Astrocyte of the hippocampus (primary cell): ENCODE measurements around the gene REC114.
"Not testable (repeated sequence)": the region's sequence is repeated elsewhere in the genome, so short reads cannot be mapped to it uniquely, and the experiment has no call there.

Experiments
- DNase-seq: peaks from one replicate; pipeline ENCODE4 v3.0.0; 2011; ENCODE audit warnings: low read depth, low spot score

Gene REC114

DNA sequence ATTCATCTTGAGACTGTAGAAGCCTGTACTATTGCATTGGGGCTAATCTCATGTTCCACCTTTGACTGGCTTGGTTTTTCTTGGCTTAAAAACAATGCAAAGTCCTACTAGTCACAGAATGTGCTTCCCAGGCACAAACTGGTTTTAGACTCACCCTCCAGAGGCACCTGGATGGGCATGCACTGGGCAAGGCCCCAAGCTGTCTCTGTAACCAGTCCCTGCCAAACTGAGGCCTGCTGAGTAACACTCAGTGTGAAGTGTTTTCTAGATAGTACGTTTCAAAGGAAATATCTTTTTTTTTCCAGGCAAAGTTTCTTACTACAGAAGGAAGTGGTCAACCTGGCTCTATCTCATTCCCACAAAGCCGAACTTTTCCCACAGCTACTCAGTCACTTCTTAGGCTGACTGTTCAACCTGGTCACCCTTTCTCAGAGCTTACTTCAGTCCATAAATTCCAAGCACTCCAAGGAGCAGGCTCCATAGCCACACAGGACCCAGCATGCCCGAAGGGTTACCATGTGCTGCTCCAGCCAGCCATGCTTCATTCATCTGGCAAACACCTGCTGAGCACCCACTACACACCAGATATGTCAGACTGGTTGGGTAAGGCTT lies 132.8 kb downstream of the REC114 start:
- DNase-seq, result peak; percentile 76

DNA sequence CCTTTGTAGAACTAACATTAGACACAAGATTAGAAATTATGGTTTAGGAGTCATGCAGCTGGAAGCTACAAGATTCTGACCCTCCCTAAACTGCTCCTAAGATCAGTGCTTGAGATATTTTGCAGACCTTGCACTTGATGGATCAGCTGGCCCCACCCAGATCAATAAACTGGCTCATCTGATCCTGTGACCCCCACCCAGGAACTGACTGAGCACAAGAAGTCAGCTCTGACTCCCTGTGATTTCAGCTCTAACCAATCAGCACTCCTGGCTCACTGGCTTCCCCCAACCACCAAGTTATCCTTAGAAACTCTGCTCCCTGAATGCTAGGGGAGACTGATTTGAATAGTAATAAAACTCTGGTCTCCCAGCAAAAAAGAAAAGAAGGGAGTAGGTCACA lies 134.6 kb downstream of the REC114 start:
- DNase-seq, result not testable (repeated sequence)

DNA sequence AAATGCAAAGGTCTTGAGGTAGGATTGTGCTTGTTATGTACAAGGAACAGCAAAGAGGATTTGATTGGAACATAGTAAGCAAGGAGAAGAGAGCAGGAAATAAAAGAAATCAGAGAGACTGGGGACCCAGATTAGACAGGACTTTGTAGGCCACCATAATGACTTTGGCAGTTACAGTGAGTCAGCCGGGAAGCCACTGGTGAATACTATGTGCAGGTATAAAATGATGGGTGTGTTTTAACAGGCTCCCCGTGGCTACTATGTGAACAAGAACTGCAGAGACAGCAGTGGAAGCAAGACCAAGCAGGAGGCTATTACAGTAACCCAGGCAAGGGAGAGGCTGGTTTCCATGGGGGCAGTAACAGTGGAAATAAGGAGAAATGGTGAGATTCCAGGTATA lies 135.1 kb downstream of the REC114 start:
- DNase-seq, result no peak

DNA sequence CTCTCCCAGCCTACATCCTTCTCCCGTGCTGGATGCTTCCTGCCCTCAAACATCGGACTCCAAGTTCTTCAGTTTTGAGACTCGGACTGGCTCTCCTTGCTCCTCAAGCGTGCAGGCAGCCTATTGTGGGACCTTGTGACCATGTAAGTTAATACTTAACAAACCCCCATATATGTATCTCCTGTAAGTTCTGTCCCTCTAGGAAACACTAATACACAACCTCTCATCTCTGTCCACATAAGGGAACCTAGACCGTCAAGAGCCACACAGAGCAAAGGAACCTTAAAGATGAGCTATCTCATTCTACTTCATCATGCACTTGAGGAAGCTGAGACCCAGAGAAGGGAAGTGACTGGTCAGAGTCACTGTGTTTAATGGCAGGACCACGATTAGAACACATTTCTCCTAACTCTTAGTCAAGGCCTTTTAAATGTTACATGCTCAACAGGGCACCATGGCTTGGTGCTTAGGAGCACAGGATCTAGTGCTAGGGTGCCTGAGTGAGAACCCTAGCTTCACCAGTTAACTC lies 140.0 kb downstream of the REC114 start:
- DNase-seq, result no peak

DNA sequence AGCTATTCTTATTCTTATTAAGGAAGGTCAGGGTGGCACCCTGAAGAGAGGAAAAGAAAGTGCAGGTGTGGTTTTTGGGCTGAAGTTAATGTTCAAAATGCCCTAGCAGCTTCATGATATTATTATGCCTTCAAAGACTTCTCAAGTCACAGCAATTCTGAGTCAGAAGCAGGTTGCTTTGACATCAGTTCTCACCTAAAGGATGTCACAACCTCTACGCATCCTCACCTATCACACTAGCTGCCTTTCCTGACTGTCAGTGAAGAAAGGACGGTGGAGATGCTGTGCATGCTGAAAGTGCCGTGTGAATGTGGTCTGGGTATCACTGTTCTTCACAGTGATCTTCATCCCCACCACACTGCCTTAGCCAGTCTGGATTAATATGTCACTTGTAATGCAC lies 140.6 kb downstream of the REC114 start:
- DNase-seq, result no peak

DNA sequence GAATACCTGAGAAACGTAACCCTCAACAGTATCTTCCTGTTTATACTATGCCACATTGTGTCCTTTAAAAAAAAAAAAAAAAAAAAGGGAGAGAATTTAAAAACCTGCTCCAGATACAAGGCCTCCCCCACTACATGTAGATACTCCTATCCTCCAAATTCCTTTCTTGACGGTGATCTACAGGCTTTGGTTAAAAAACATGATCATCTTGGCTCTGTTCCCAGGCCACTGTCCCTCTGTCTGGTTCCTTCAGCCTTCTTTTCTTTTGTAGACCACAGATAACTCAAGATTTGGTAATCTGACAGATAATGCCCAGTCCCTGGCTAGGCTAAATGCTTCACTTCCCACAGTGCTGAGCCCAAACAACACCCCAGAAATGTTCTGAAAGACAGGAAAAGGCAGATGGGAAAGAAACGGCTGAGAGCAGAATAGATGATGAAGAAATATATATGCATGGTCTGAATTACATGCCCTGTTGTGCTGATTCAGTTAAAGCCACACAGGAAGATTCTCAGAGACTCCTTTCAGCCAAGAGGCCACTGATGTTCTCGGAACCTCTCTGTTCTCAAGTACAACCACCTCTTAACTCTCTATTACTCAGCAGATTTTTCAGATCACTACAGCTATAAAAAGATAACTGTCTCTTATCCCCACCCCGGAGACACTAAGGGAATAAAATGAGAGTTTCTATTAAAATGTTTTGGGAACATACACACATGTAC lies 141.9 kb downstream of the REC114 start:
- no peak for DNase-seq

DNA sequence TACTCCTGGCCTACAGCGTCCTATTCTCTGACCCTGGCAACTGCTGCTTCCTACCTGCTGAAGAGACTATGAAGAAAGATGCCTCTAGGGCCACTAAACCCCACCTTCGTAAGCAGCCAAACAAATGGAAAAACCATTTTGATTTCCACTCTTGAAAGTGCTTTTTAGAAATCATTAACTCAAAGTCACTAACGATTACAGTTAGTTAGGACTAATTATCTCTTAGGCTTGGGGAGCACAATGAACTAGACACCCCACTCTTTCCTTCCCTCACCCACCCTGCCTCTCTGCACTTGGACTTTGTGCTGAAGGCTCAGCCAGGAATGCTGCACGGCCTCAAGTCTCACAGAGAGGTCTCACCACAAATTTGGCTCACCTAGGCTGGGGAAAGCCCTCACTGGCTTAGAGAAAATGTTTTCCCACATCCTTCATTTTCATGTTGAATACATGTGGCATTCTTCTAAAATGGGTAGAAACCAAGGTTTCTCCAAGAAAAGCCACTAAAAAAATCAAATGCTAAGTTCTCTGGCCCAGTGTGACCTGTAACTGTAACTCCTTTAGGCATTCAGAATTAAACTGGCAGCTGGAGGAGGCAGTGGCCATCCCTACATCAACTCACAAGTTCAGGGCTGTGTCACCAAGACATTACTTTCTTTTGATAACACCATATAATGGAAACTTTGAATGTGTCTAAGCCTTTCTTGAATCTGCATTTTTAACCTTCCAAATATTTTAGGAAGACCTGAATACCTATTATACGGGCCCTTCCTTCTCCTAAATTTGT lies 143.1 kb downstream of the REC114 start:
- peak; percentile 79 for DNase-seq

DNA sequence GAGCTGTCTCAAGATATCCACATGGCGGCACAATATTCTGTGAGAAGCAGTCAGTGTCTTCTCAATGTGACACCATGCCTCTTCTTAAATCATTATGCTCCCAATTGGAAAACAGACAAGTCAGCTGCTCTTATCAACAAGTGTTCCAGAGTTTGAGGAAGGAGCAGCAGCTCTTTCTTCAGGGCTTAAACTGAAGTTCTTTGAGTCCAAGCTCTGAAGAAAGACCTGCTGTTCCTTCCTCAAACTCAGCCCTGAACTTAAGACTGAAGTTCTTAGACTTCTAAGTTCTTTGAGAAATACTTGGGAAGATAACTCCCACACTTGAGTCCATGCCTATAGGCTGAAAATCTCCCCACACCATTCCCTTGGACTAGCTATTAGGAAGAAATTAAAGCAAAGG lies 146.8 kb downstream of the REC114 start:
- no peak for DNase-seq

DNA sequence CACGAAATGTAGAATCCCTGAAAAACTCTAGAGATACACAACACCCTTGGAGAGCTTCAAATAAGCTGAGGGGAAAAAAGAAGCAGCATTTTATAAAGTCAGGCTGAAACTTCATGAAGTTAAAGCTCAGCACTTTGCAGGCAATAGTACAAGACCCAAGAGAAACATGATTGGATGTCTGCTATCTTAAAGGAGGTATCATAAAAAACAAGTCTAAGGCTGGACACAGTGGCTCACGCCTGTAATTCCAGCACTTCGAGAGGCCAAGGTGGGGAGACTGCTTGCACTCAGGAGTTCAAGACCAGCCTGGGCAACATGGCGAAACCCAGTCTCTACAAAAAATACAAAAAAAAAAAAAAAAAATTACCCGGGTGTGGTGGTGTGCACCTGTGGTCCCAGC lies 147.3 kb downstream of the REC114 start:
- no peak for DNase-seq

DNA sequence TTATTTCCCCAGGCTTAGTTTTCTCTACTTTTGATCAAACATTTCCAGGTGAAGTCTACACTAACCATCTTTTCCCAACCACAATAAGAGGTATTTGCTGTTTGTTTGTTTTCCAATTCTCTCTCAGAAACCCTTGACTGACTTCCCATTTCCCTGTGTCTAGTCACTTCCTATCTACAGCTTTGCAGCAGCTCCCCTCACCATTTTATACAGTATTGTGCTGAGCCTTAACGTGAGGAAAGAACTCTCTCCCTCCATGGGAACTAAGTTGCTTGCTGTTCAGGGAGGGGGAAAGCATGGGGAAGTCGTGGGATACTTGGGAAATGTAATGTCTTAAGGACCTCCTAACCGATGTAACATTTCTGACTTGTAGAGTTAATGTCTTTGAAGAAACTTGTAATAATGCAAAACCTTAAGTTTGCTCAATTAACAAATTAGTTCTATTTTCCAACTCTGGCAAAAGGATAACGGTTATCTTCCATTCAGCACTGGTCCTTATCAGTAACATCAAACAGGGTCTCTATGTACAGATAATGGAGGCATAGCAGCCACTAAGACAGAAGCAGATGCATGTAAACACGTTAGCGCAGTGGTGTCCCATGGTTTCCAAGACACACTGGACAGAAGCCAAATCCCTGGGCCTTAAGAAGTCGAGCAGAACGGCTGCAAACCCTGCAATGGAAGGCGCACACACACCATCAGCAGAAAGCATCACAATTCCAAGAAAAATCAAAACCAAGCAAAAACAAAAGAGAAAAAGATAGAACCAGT lies 150.5 kb downstream of the REC114 start:
- peak; percentile 44 for DNase-seq

DNA sequence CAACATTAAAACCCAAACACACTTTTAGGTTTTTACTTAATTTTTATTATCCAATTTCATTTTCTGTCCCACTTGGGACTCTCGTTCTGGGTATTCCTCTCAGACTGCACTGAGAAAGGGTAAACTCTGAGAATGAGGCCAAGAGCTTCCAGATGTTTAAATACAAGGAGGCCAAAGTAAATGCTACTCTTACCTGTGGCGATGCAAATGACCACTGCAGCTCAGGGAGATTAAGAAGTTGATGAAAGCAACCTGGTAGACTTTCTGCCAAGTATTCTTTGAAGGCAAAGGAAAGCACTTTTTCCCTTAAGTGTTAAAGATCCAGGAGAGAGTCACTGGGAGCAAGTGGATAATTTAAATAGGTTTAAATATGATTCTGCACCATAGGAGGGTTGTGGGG lies 151.1 kb downstream of the REC114 start:
- no peak for DNase-seq

DNA sequence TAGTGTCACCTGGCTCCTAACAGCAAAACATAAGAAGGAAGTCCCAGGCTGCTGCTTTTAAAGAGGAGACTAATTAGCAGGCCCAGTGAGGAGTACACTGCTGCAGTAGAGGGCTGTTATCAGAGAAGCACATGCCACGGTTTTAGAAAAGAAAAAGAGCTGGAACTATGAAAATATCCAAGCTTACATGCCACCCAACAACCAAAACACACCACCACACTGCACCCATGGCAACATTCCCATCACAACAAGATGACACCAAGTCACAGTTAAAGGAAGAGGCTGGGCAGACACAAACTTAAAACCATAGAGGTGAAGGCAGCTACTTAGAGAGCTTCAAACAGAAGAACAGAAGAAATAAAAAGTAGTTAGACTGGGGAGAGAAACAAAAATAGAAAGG lies 153.2 kb downstream of the REC114 start:
- peak; percentile 36 for DNase-seq

DNA sequence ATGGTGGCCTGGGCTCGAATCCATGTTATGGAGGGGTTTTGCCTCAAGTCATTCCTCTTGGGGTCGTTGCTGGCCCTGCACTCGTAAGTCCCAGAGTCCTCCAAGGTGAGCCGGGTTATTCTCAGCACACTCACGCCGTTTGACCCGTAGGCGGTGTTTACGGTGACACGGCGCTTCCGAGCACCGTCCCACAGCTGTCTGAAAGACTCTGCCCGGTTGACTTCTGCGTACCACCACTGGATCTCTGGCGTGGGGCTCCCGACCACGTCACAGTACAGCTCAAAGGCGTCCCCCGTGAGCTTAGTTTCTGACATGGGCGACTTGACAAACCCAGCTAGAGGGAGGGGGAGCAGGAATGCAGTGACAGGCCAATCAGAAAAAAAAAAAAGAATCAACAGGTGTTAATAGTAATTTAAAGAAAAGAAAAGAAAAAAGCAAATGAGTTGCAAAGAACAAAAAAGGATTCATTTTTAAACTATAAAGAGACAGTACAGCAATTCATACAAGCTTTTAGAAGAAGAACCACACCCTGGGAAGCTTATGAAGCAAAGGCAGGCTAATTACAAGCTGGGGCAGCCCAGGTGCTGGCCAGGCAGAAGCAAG lies 154.2 kb downstream of the REC114 start:
- DNase-seq, result no peak

DNA sequence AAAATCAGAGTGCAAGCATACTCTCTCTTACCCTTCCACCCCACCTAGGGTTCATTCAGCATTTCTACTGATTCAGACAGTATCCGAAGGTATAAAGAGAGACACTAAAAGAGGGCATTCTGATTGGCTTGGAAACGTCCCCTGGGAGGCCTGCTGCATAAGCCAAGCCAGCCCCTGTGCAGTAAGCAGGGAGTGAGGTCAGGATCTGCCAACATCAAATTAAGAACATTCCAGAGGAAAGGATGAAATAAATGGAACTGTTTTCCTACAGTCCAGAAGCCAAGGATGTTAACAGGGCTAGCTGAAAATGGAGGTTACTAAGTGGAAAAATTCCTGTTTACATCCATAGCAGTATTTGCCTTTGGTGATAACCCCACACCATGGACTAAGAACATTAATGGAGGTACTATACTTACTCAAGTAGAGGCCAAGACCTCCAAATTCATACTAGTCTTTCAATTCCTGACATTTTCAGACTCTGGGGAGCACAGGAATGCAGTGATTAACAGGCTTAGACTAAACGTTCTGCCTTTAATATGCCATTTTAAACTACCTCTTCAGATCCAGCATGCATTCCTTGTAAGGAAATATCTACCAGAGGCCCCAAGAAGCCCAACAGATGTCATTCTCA lies 155.7 kb downstream of the REC114 start:
- peak; percentile 65 for DNase-seq

DNA sequence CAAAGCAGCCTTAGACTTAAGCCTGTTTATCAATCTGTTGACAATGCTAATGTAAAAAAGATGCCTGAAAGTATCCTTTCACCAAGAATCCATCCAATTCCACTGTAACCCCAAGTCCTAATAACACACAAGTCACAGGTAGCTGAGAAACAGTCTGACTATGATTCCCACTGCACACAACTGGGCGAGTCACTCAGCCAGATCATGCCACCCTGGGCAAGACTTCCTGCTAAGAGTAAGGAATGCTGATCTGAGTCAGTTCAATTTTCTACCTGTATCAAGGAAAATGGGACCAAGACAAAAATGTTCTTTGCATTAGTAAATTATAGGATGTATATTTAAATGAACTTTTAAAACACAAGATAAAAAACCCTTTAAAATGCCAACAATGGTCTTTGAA lies 157.0 kb downstream of the REC114 start:
- peak; percentile 46 for DNase-seq

DNA sequence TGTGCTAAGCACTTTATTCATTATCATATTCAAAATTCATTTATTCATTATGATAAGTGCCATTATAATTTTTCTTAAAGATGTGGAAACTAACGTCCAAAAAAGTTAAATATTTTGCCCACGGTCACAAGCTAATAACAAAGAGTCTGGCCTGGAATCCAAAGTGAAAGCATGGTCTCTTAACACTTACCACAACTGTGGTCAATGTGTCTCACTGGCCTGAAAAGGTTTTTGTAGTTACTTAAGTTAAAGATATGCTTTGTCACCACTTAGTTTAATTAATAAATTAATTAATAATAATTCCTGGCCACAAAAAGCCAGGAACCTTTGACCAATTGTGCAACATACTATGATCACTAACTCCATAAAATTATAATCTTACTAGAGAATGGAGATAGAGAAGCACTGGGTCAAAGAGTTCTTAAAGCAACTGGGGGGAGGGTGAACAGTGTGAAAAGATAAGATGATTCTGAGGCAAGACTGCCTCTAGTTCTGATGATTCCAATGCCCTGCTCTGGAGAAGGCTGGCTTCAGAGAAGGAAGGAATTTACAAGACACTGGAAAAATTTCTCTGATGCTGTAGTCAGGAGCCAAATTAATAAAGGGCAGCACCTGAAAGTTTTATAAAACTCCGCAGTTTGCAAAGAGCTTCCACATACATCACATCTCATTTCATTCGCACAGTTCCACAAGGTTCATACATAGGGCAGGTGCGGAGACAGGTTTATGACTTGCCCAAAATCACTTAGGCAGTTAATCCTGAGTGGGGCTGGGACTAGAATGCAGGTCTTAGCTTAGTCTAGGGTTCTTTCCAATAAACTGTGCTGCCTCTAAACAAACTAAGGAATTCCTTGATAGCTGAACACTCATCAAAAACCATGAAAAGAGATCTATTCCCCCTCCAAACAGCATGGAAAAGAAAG lies 157.7 kb downstream of the REC114 start:
- DNase-seq, result peak; percentile 21

DNA sequence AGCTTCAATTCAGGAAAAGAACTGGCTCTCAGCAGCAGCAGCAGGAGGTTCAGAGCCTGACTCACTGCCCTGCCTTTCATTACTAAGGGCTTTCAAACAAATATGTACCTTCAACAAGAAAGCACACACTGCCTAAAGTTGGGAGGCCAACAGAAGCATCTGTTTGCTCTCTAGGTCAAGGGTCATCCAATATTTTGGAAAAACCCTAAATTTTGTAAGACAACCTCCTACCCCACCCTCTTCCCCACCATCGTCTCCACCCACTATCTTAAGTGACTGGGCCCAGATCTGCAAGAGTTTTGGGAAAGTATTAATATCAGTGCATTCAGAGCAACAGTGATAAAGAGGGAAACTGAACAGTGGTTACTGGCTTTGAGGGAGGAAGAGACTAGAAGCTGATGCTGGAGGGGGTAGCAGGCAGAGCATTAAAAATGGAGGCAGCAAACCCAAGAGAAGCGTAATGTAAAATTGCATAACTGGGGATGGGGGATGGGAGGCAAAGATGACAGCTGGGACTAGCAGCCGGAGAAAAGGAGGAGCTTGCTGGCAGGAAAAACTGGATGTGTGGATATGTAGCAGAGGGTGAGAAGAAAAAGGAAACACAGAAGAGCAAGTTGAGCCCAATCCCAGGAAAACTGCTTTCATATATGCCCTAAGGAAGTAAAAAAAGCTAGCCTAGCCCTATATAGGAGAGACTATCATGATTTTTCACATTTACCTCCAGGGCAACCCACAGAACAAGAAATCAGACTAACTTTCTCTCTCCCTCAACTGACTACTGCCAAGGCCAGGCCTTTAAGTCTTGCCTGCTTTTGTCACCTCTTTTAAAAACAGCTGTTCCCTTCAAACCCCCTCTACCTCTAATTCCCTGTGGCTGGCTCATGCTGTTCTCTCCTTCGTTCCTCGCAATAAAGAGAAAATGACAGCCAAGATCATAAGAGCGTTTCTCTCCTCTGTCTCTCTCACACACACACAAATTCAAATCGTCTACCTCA lies 158.8 kb downstream of the REC114 start:
- DNase-seq, result peak; percentile 63

DNA sequence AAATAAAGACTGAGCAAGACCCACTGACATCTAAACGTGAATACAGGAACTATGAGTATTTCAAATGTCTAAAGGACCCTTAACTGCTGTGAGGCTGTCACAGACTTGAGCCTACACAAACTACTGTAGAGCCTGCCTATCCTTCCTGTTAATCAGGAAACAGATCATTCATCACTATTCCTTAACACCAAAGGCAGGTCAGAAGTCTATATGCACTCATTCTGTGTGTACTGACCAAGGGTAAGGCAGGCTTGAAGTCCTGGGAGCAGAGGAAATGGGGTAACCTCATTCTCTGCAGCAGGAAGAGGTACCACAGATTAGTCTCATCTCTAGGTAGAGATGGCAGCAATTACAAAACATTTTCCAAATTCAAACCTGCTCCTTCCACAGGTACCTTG lies 159.5 kb downstream of the REC114 start:
- DNase-seq, result no peak

DNA sequence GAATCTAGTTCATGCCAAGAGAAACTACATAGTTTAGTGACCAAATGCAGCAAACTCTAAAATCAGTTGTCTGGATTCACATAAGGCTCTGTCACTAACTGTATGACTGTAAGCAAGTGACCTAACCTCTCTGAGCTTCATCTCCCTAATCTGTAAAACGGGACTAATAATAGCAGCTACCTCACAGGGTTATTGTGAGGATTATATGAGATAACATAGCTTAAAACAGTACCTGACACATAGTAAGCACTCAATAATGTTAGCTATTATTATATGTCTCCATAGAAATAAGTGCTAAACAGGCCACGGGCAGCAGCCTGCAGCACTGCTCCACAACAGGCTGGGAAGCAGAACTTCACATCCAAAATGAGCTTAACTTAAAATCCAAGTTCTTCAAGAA lies 160.0 kb downstream of the REC114 start:
- DNase-seq, result no peak
